CD4-positive, alpha-beta T cell treated with Interleukin-15 for 1 hour (primary cell): ENCODE results near the gene RBM46.
"Not testable (repeated sequence)": the region's sequence is repeated elsewhere in the genome, so short reads cannot be mapped to it uniquely, and the experiment has no call there.

Experiments
- DNase-seq: peaks from one replicate; pipeline ENCODE4 v3.0.0-alpha.2; 2020

RBM46 gene

GRCh38 chr4:154838694-154839093 lies 57.6 kb downstream of the RBM46 start:
- DNase-seq: no peak

- DNase-seq: no peak
These were observed 73.3 kb downstream of the RBM46 start for GRCh38 chr4:154854362-154854761.

GRCh38 chr4:154858166-154858565 lies 77.1 kb downstream of the RBM46 start:
- DNase-seq: no peak

- no peak for DNase-seq
These were observed 87.5 kb downstream of the RBM46 start for GRCh38 chr4:154868414-154869194.

- no peak for DNase-seq
These were observed 88.2 kb downstream of the RBM46 start for GRCh38 chr4:154869301-154869700.

GRCh38 chr4:154872198-154872597 lies 91.1 kb downstream of the RBM46 start:
- DNase-seq: no peak

GRCh38 chr4:154874049-154874448 lies 93.0 kb downstream of the RBM46 start:
- not testable (repeated sequence) for DNase-seq

- no peak for DNase-seq
These were observed 96.2 kb downstream of the RBM46 start for GRCh38 chr4:154877110-154877760.
